Measurements from ENCODE around the gene FGF19. TPM values are rescaled to one million over a fixed set of nuclear protein-coding genes. Genes with fewer than 3 reads are reported as not detected.
A peak's percentile ranks its signal among the peaks of the same experiment; 100 is the strongest.

The FGF19 gene
- polyA plus RNA-seq, 1 donor = 0.04 TPM

DNA sequence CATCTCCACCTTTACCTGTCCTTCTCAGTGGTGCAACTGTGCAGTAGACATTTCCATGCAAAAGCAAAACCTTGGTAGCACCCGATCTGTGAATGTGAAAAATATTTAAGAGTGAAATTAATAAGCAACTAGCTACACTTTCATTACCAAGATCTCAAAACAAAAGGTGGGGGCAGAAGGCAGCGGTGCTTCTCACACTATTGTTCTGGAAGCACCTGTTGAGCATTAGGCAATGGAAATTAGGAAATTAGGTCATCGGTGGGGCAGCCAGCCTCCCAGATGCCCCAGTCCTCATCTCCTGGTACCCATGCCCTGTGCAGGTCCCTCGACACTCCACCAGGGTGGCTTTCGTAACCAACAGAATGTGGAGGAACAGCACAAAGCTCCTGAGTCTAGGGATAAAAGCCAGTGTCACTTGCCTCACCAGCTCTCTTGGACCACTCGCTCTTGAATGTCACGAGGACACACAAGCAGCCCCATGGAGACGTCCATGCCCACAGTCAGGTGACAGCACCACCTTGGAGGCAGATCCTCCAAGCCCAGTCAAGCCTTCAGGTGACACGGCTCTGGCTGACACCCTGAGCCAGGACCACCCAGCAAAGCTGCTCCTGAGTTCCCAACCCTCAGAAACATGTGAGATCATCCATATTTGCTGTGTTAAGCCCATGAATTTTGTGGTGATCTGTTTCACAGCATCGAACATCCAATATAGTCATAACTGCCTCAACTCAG is 31.9 kb downstream of the FGF19 start:
- no peak for DNase-seq
- no CpG with 5 or more reads among the region's 10 CpGs for WGBS (ENCODE audit: insufficient coverage, low lambda C conversion rate)
- no peak overlapping the region for H3K4me3 ChIP-seq (ENCODE audit: low read length)
- no peaks in the 10 kb centered on the region for H3K9me3 ChIP-seq (ENCODE audit: control insufficient read depth, low read depth, low read length)
- H3K4me1 ChIP-seq (ENCODE audit: control insufficient read depth, insufficient read depth, low read length) = peaks cover 6% of the 10 kb centered on the region
- H3K36me3 ChIP-seq (ENCODE audit: control insufficient read depth, insufficient read depth, low read length) = peaks cover 31% of the 10 kb centered on the region
- no peaks in the 10 kb centered on the region for H3K27me3 ChIP-seq (ENCODE audit: control insufficient read depth, insufficient read depth, low read length)
- H3K27ac ChIP-seq (ENCODE audit: low read length) = no peak overlapping the region

- WGBS (ENCODE audit: insufficient coverage, low lambda C conversion rate) = 60% methylated on average over 2 of the region's 18 CpGs
- H3K9me3 ChIP-seq (ENCODE audit: control insufficient read depth, low read depth, low read length) = no peaks in the 10 kb centered on the region
- no peaks in the 10 kb centered on the region for H3K27me3 ChIP-seq (ENCODE audit: control insufficient read depth, insufficient read depth, low read length)
- DNase-seq = peak; percentile 74 to 79
- no peak overlapping the region for H3K27ac ChIP-seq (ENCODE audit: low read length)
- no peak overlapping the region for H3K4me3 ChIP-seq (ENCODE audit: low read length)
- H3K4me1 ChIP-seq (ENCODE audit: control insufficient read depth, insufficient read depth, low read length) = peaks cover 6% of the 10 kb centered on the region
- H3K36me3 ChIP-seq (ENCODE audit: control insufficient read depth, insufficient read depth, low read length) = peaks cover 44% of the 10 kb centered on the region
Observed at GRCh38 chr11:69670158-69670845, 33.5 kb downstream of the FGF19 start.

DNA sequence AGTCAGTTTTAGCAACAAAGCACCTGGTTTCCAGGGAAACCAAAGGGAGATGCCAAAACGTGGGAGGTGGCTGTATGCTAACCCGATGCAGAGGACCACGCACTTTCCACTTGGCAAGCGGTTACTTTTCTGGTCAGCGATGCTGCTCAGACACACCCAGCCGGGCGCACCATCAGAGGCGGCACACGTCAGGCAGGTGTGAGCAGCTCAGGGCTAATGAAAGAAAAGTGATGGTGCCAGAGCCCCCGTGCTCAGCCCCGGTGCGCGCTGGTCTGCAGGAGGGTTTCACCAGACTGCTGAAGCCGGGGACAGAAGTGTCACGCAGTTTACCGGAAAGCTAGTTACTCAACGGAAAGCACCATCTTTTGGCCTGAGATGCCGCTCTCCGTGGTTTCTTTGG is 34.3 kb downstream of the FGF19 start:
- Histone ChIP-seq H3K9me3 (ENCODE audit: control insufficient read depth, low read depth, low read length) (no peaks in the 10 kb centered on the region), H3K4me1 (ENCODE audit: control insufficient read depth, insufficient read depth, low read length) (peaks cover 6% of the 10 kb centered on the region), H3K36me3 (ENCODE audit: control insufficient read depth, insufficient read depth, low read length) (peaks cover 50% of the 10 kb centered on the region), H3K27ac (ENCODE audit: low read length) (no peak overlapping the region), H3K4me3 (ENCODE audit: low read length) (no peak overlapping the region), H3K27me3 (ENCODE audit: control insufficient read depth, insufficient read depth, low read length) (no peaks in the 10 kb centered on the region)
- WGBS (ENCODE audit: insufficient coverage, low lambda C conversion rate) = no CpG with 5 or more reads among the region's 19 CpGs
- DNase-seq = no peak

DNA sequence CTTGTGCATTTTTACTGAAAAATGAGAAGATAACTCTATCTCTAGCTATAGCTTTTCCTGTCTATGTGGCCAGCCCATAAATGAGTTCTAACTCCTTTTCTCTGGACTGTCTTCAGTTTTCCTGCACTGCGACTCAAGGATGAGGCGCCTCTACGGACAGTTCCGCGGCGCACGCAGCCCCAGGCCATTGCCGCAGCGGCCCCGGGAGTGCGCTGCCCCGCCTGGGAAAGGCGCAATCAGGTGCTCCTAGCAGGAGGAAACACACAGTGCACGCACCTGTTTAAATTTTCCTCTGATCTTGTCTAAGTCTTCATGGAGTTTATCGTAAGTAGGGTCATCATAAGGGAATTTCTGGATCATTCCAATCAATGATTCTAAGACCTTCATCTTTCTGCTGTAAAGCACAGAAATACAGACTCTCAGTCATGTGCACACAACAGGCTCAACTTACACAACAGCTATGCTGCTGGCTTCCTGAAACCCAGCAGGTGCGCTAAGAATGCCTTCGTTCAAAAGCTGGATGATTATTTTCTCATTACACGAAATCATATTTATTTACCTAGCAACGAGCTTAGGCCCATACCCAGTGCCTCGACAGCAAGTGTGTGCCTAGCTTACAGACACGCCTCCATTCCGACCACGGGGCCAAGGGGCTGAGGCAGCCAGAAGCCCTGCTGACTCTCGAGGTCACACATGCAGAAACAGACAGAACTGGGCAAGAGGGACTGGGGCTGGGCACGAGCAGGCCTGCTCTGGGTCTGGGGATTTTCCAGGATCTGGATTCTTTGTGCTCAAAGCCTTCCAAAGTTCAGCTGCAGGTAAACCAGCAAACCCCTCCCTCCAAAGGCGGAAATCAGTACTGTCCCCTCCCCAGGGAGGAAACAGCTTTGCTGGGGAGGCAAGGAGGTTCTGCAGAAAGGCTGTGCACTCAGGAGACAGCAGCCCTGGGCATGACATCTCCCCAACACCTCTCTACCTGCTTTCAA is 35.9 kb downstream of the FGF19 start:
- Histone ChIP-seq H3K36me3 (ENCODE audit: control insufficient read depth, insufficient read depth, low read length) (peaks cover 53% of the 10 kb centered on the region), H3K9me3 (ENCODE audit: control insufficient read depth, low read depth, low read length) (no peaks in the 10 kb centered on the region), H3K27me3 (ENCODE audit: control insufficient read depth, insufficient read depth, low read length) (no peaks in the 10 kb centered on the region), H3K4me3 (ENCODE audit: low read length) (no peak overlapping the region), H3K4me1 (ENCODE audit: control insufficient read depth, insufficient read depth, low read length) (peaks cover 2% of the 10 kb centered on the region), H3K27ac (ENCODE audit: low read length) (no peak overlapping the region)
- peak in 1 of 2 donors; percentile 28 for DNase-seq
- WGBS (ENCODE audit: insufficient coverage, low lambda C conversion rate) = no CpG with 5 or more reads among the region's 26 CpGs

- Histone ChIP-seq H3K27ac (ENCODE audit: low read length) (no peak overlapping the region), H3K9me3 (ENCODE audit: control insufficient read depth, low read depth, low read length) (no peaks in the 10 kb centered on the region), H3K4me3 (ENCODE audit: low read length) (no peak overlapping the region), H3K36me3 (ENCODE audit: control insufficient read depth, insufficient read depth, low read length) (peaks cover 54% of the 10 kb centered on the region), H3K27me3 (ENCODE audit: control insufficient read depth, insufficient read depth, low read length) (no peaks in the 10 kb centered on the region), H3K4me1 (ENCODE audit: control insufficient read depth, insufficient read depth, low read length) (peaks cover 2% of the 10 kb centered on the region)
- WGBS (ENCODE audit: insufficient coverage, low lambda C conversion rate) = 100% methylated on average over 3 of the region's 33 CpGs
- no peak for DNase-seq
Observed at GRCh38 chr11:69666752-69667536, 36.9 kb downstream of the FGF19 start.

DNA sequence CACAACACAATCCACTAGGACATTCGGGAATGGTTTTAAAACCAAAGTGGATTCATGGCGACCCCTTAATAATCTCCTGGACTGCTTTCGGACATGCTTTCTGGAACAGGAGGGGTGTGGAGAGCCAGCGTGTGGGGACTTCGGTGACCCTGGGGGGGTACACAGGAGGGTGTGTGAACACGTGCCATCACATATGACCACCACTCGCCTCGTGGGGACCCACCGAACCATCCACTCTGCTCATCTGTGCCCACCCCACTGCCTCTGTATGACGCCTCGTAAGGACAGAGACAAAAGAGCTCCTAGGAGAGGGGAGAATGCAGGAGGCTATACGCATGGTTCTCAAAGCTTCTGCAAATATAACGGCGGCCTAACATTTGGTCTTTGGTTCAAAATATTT is 37.6 kb downstream of the FGF19 start:
- Histone ChIP-seq H3K27me3 (ENCODE audit: control insufficient read depth, insufficient read depth, low read length) (no peaks in the 10 kb centered on the region), H3K4me3 (ENCODE audit: low read length) (no peak overlapping the region), H3K27ac (ENCODE audit: low read length) (no peak overlapping the region), H3K9me3 (ENCODE audit: control insufficient read depth, low read depth, low read length) (no peaks in the 10 kb centered on the region), H3K36me3 (ENCODE audit: control insufficient read depth, insufficient read depth, low read length) (peaks cover 48% of the 10 kb centered on the region), H3K4me1 (ENCODE audit: control insufficient read depth, insufficient read depth, low read length) (peaks cover 2% of the 10 kb centered on the region)
- WGBS (ENCODE audit: insufficient coverage, low lambda C conversion rate) = no CpG with 5 or more reads among the region's 14 CpGs
- no peak for DNase-seq

GRCh38 chr11:69665669-69666068 is 38.2 kb downstream of the FGF19 start:
- Histone ChIP-seq H3K36me3 (ENCODE audit: control insufficient read depth, insufficient read depth, low read length) (peaks cover 46% of the 10 kb centered on the region), H3K4me3 (ENCODE audit: low read length) (no peak overlapping the region), H3K4me1 (ENCODE audit: control insufficient read depth, insufficient read depth, low read length) (peaks cover 2% of the 10 kb centered on the region), H3K27me3 (ENCODE audit: control insufficient read depth, insufficient read depth, low read length) (no peaks in the 10 kb centered on the region), H3K27ac (ENCODE audit: low read length) (no peak overlapping the region), H3K9me3 (ENCODE audit: control insufficient read depth, low read depth, low read length) (no peaks in the 10 kb centered on the region)
- no CpG with 5 or more reads among the region's 11 CpGs for WGBS (ENCODE audit: insufficient coverage, low lambda C conversion rate)
- DNase-seq = no peak

- Histone ChIP-seq H3K27me3 (ENCODE audit: control insufficient read depth, insufficient read depth, low read length) (no peaks in the 10 kb centered on the region), H3K4me3 (ENCODE audit: low read length) (no peak overlapping the region), H3K27ac (ENCODE audit: low read length) (no peak overlapping the region), H3K36me3 (ENCODE audit: control insufficient read depth, insufficient read depth, low read length) (peaks cover 42% of the 10 kb centered on the region), H3K4me1 (ENCODE audit: control insufficient read depth, insufficient read depth, low read length) (no peaks in the 10 kb centered on the region), H3K9me3 (ENCODE audit: control insufficient read depth, low read depth, low read length) (no peaks in the 10 kb centered on the region)
- WGBS (ENCODE audit: insufficient coverage, low lambda C conversion rate) = 83% methylated on average over 1 of the region's 8 CpGs
- DNase-seq = no peak
Observed at GRCh38 chr11:69664901-69665300, 38.9 kb downstream of the FGF19 start.

- no peaks in the 10 kb centered on the region for H3K9me3 ChIP-seq (ENCODE audit: control insufficient read depth, low read depth, low read length)
- DNase-seq = no peak
- no peak overlapping the region for H3K27ac ChIP-seq (ENCODE audit: low read length)
- H3K36me3 ChIP-seq (ENCODE audit: control insufficient read depth, insufficient read depth, low read length) = peaks cover 37% of the 10 kb centered on the region
- H3K4me1 ChIP-seq (ENCODE audit: control insufficient read depth, insufficient read depth, low read length) = no peaks in the 10 kb centered on the region
- WGBS (ENCODE audit: insufficient coverage, low lambda C conversion rate) = 92% methylated on average over 2 of the region's 17 CpGs
- no peaks in the 10 kb centered on the region for H3K27me3 ChIP-seq (ENCODE audit: control insufficient read depth, insufficient read depth, low read length)
- H3K4me3 ChIP-seq (ENCODE audit: low read length) = no peak overlapping the region
Observed at GRCh38 chr11:69664103-69664775, 39.6 kb downstream of the FGF19 start.
